ENCODE results near the gene CCSER2.

DNA sequence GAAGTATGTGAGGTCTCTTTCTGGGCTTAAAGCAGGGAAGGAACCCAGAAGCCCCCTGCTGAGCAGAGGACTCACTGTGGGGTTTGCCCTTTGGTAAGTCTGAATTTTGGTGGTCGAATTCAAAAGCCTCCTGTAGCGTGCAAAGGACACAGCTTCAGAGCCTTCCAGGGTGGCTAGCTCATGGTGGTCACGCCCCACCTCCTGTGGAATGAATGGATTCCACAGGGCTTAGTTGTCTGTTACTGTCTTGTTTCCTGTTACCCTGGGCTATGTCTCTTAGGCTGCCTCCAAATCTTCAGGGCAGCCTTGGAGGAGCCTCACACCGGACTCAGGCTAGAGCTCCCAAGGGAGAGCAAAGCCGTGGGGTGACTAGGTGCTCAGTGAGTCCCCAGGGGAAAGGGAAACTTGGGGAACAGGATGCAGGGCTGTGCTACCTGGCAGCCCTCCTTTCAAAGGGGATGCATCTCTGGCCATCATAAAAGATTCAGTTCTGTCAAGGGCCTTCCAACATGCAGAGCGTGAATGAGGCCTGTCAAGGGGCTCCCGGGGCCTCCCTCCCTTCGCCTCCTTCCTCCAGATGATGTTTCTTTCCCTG is 211.7 kb downstream of the CCSER2 start:
- TF ChIP-seq EZH2 (IDR thresholded peaks at IDR 0.05), result no peak
- TF ChIP-seq, protein P1, sequence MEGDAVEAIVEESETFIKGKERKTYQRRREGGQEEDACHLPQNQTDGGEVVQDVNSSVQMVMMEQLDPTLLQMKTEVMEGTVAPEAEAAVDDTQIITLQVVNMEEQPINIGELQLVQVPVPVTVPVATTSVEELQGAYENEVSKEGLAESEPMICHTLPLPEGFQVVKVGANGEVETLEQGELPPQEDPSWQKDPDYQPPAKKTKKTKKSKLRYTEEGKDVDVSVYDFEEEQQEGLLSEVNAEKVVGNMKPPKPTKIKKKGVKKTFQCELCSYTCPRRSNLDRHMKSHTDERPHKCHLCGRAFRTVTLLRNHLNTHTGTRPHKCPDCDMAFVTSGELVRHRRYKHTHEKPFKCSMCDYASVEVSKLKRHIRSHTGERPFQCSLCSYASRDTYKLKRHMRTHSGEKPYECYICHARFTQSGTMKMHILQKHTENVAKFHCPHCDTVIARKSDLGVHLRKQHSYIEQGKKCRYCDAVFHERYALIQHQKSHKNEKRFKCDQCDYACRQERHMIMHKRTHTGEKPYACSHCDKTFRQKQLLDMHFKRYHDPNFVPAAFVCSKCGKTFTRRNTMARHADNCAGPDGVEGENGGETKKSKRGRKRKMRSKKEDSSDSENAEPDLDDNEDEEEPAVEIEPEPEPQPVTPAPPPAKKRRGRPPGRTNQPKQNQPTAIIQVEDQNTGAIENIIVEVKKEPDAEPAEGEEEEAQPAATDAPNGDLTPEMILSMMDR (IDR thresholded peaks at IDR 0.05 in 2 of 3, conservative IDR thresholded peaks at IDR 0.05 in 1 of 3; ENCODE audit: borderline replicate concordance in 1 of 3, insufficient read depth in 1 of 3, low read depth in 2 of 3, low read length in 2 of 3), result no peak
- no peak for TF ChIP-seq ELF1 (IDR thresholded peaks at IDR 0.05; ENCODE audit: borderline replicate concordance, low read depth)
- no peak for TF ChIP-seq POLR2A (IDR thresholded peaks at IDR 0.05; ENCODE audit: borderline replicate concordance, extremely low read depth, insufficient read depth, insufficient read length)
- no peak for TF ChIP-seq CBX3 (IDR thresholded peaks at IDR 0.05; ENCODE audit: low read depth)
